TTC549 (cell line): ENCODE measurements around the gene C5orf47.

Source experiments
- FAIRE-seq: peaks from 2 replicates; lab custom pipeline; 2012; peaks lifted over from hg19 to GRCh38; lab: Jason Lieb, UNC

Gene C5orf47, protein sequence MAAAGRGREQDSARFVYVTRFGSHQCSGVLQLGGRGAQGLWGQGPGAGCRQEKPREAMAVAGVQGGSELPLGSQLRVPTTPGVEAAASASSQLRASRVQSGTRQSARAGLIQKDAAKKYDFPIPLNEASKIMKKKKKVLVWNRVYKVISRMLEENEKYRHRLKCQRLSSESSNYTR

DNA sequence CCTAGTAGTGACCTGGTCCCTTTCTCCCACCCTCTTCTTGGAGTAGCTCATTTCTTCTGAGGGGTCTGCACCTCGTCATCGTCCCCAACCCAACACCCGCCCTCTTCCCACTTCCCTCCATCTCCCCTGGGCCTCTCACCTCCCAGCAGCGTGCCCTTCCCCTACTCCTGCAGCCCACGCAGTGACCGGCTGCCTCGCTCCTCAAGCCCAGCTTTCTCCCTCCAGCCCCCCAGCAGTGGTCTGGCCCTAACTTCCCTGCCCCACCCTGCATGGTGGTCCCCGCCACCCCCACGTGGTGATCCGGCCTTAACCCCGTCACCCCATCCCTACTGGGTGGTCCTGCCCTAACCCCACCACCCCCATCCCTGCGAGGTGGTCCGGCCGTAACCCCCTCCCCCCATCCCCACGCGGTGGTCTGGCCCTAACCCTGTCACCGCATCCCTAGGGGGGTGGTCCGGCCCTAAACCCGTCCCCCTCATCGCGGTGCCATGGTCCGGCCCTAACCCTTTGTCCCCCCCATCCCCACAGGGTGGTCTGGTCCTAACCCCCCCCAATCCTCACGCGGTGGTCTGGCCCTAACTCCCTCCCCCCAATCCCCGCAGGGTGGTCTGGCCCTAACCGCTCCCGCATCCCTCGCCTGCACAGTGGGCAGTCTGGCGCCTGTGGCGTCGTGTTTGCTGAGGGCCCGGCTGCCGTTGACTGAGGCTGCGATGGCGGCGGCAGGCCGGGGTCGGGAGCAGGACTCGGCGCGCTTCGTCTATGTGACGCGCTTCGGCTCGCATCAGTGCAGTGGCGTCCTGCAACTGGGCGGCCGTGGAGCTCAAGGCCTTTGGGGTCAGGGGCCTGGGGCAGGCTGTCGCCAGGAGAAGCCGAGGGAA is at the start of gene C5orf47:
Gene C5orf47 (plus strand): TSS at position 617 of the 878 bp plus-strand sequence. CDS start 94 bp downstream, at position 711.
- no peak for FAIRE-seq

DNA sequence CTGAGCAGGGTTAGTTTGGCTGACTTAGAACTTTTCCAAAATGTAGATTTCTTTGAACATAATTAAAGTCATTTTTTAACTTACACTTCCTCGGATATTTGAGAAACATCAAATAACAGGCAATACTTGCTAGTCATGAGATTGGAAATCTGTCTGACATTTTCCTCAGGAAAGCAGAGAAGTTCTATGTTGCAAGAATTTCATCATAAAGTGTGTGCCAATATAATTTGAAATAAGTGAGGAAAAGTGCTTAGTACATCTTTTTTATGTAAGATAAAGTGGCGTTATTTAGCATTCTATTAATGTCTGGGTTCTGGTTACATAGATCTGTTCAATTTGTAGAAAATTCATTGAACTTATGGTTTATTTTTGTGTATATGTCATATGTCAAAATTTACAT is 48.7 kb upstream of the C5orf47 start:
- no peak for FAIRE-seq

DNA sequence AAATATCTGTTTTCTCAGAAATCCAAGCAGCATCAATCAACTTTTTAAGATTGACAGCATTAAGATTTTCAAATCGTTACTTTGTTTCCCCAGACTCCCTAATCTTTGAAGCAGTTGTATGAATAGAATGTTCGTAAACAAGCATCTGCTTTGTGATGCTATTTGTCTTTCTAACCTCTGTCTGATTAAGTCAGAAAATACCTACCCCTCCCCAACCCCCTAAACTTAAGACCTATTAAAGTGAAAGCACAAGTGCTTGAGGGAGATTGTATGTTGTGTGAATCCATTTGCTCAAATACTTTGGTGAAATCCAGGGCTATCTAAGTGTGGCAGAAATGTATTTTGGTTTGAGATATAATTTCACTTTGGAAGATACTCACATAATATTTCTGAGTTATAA is 47.9 kb upstream of the C5orf47 start:
- no peak for FAIRE-seq

DNA sequence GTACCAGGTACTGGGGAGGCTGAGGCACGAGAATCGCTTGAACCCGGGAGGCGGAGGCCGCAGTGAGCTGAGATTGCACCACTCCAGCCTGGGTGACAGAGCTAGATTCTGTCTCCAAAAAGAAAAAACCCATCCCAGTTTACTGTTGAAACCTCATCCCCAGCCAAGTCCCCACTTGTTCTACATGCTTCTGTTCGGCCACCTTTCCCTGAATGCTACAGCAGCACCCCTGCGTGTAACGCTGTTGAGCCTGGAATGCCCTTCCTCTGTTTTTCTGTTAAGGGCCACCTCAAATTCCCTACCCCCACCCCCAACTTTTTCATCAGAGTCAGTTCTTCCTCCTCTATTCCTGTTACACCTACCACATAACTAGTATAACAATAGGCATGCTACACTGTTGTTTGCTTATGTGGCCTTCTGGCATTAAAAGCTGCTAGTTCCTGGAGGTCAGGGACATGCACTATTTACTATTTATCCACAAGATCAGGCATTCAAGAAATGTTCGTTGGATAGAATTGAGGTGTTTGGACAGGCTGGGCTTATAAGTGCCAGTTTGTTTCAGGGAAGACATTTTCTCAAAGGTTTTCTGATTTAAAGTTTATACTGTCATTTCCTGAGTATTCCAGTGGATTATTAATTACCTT is 47.1 kb upstream of the C5orf47 start:
- FAIRE-seq, result no peak

DNA sequence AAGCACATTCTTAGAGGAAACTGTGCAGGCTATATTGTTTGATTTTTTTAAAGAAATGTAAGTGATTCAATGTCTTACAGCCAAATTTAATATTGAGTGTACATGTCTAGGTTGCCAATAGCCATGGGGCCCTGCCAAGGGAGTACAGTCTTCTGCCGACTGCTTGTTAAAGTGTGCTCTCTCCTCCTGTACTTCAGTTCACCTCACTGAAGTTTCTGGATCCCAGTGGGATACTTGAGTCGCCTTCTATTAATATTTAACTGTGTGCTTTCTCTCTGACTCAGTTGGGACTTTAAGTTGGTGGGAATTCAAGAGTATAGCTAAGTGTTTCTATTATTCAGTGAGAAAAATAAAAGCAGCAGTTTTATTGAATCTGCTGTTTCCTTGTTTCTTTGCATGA is 44.5 kb upstream of the C5orf47 start:
- FAIRE-seq, result no peak

DNA sequence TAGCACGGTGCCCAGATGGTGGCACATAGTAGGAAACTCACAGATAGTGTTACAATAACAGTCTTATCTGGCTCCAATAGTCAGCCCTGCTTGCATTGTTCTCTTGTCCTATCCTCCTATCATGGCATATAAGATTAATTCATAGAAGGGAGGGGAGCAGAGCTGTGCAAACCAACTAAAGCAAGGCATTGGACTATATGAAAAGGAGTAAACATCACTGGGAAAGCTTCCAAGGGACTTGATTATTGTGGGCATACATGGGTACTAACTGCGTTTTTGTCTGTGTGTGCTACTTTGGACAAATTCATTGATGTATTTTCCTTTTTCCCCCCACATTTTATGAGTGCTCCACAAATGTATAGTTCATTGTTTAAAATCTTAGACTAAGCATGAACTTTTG is 43.8 kb upstream of the C5orf47 start:
- FAIRE-seq, result no peak

DNA sequence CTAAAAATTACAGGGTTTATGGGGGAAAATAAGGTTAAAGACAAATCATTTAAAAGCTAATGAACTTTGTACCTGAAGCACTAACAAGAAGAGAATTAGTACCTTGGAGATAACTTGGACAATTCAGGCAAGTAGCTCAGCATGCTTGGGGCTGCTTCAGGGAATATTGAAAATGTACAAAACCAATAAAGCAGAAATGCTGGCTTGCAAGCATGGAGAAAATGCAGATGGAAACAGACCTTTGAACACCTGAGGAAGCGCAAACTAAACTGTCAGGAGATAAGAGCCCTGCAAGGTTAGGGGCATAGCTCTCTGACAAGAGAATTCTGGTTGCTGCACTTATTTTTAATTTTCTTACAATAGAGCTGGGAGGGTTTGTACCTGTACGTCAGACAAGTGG is 42.6 kb upstream of the C5orf47 start:
- FAIRE-seq, result no peak

DNA sequence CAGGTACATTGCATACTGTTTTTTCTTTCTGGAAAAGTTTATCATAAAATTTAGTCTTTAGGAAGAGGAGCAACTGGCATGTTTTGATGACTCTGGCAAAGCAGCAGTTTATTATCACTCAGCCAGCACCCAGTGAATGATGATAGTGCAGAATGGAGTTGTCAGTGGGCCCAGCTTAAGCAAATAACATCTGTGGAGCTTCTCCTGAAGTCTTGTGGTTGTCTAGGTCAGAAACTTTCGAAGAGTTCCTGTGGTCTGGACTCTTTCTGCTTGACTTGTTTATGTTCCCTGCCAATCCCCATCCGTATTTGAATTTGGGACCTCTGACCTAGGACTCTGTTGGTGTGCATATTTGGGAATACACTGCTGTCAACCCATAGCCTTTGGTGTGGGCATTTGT is 38.1 kb upstream of the C5orf47 start:
- no peak for FAIRE-seq

DNA sequence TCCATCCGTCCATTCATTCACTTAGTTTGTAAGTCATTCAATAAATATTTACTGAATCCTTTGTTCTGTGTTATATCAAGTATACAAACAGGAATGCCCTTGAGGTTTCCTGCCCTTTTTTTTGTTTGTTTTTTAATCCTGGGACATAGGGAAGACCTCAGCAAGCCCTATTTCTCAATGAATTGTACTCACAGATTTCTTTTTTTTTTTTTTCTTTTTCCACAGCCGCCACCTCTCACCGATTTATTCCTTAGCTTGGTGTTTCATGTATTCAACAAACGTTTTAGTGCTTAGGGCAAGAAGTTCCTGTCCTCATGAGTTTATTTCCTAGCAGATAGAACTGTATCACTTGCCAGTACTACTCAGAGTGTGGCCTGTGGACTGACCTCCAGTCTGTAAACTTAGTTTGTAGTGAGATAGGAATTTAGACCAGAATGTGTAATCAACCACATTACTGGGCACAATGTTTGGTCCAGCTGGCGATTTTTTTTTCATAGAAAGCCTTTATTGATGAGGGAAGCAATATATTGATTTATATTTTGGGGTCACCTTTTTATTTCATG is 35.4 kb upstream of the C5orf47 start:
- no peak for FAIRE-seq

DNA sequence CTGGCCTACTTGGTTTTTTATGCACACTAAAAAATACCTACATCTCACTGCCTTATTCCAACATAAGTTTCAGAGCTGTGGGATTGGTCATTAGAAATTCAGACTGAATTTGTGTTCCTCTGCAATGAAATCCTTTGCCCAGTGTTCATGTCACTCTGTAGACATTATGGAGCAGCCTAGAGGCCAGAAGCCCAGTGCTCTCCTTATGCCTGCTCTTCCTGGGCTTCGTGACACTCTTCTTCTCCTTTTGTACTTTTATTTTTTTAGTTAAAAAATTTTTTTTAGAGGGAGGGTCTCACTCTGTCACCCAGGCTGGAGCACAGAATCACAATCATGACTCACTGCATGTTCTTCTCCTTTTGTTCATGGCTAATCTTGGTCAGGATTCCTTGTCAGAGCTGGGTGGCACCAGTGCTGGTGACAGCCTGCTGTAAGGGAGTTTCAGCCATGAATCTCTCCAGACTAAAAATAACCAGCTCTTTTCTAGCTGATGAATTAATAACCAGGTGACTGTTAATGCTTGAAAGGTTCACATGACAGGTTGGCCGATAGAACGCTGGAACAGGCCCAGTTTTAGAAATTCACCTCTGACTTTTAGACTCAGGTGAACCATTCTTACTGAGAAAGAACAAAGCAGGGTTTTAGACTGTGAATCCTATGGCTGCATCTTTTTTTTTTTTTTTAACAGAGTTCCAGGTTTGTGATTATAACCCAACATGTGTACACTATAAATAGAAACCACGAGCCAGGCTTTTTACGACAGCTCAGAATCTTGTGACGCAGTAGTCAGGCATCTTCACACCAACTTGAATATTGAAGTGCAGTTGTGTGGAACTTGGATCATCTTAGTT is 34.1 kb upstream of the C5orf47 start:
- FAIRE-seq, result no peak

DNA sequence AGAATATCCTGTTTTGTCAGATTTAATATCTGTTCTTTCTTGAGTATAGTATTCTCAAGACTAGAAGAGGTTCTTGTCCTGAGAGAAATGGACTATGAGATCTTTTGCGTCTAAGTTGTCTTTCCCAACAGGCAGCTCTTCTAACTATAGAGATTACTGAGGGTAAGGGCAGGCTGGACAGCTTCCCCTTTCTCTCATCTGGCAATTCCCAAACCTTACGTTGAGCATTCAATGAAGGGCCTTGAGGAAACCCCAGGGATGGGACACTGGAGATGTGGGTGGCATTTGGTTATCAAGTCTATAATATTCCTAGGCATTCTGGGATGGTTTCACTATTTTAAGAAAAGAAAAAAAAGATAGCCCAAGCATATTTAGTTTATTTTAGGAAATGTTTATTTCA is 28.0 kb upstream of the C5orf47 start:
- no peak for FAIRE-seq

DNA sequence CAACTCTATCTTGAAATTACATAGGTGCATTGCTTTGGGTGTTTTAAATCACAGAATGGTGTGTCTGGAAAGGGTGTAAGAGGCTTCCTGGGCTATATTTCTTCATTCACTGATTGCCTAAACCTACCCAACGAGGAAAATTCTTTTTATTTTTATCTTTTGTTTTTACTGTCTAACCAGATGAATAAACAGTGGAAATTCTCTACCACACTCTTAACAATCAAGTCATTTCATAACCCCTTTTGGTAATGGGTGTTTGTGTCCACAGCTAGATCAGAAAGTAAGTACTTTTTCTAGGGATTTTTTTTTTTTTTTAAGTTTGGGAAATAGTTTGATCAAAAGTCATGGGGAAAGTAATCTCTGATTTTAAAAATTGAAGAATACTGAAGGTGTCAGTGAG is 27.6 kb upstream of the C5orf47 start:
- FAIRE-seq, result no peak

DNA sequence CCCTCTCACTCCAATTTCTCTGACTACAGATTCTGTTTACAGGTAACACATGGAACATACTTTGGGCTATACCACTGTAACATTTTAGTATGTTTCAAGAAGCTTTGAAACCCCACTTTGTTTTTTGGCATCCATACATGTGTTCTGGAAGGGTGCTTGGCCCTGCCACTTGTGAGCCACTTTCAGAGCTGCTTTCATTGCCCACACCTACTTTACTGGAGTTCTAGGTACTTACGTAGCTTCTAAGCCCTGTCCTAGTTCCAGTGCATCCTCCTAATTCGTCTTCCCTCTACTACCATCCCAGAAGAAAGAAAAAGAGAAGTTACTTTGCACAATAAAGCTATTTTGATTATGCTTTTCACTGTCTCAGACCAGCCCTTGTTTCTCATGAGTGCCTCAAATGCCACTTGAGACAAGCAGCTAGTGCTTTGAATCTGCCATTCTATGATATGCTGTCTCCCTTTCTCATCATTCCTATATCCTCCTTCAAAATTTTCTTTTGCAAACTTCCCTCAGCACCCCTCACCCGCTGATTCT is 26.5 kb upstream of the C5orf47 start:
- no peak for FAIRE-seq

DNA sequence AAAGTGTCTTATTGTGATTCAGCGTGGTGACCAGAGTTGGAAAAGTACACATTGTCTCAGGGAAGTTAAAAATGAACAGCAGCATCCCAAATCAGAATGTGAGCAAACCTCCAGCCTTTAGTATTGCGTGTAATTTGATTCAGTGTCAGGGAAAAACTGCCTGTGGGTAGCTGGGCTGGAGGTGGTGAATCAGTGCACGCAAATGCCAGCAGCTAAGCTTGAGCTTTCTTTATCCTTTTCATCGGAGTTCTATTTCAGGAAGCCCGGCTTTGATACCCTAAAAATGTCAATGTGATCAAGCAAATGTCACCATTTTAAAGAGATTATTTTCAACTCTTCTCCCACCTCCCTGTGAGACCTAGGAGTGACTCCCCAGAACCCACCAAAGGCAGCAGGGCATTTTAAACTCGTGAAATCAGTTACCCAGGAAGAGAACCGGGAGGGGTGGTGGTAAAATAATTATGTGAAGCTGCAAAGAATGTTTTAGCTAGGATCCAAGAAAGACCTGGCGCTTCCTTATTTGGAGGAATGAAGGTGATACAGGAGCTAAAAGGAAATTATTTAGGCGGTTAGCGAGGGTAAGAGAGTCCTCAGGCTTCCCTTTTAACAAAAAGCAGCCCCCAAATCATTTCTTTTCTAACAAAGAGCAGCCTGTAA is 25.7 kb upstream of the C5orf47 start:
- FAIRE-seq, result no peak

DNA sequence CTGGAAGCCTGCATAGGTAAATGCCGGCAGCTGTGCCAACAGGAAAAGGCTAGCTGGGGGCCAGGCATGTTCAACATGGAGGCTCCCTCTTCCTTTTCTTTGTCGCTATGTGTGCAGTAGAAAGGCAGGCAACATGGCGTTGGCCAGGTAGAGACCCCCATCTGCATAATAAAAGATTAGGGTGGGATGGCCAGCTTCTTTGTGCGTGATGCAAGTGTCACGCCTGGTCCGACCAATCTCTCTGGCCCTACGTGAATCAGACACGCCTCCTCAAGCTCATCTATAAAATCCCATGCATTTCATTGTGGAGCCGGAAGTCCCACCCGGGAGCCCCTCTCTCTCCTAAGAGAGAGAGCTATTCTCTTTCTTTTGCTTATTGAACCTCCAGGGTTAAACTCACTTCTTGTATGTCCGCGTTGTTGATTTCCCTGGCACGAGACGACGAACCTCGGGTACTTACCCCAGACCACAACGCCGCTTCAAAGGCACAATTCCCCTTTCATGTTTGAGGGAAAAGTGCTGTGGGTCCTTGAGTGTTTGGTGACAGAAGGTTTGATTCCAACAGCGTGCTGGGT is 25.0 kb upstream of the C5orf47 start:
- no peak for FAIRE-seq

DNA sequence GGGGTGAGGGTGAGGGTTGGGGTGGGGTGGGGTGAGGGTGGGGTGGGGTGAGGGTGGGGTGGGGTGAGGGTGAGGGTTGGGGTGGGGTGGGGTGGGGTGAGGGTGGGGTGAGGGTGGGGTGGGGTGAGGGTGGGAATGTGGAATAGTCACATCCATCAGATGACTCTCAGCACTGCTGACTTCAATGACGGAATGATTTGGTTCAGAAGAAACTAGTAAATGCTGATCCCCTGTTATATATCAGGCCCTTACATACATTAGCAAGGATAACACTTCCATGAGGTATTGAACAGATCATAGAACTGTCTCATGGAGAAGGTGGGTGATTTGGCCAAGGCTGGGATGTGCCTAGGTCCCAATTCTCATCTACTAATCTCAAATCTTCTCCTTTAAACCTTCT is 24.5 kb upstream of the C5orf47 start:
- no peak for FAIRE-seq

DNA sequence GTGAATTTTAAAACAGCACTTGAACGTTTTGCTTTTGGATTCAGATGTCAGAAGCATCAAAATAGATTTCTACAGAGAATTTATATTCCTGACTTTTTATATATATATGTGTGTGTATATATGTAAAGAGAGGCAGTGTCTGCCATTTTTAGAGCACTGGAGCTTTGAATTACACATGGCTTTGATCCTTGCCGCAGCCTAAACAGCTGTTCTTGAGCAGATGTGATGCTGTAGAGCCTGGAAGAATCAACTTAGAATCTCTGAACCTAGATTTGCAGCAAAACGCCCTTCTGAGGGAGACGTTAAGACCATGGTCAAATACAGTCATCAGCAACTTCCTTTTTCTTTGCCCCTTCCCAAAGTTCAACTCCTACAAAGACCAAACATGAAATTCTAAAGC is 21.7 kb upstream of the C5orf47 start:
- no peak for FAIRE-seq

DNA sequence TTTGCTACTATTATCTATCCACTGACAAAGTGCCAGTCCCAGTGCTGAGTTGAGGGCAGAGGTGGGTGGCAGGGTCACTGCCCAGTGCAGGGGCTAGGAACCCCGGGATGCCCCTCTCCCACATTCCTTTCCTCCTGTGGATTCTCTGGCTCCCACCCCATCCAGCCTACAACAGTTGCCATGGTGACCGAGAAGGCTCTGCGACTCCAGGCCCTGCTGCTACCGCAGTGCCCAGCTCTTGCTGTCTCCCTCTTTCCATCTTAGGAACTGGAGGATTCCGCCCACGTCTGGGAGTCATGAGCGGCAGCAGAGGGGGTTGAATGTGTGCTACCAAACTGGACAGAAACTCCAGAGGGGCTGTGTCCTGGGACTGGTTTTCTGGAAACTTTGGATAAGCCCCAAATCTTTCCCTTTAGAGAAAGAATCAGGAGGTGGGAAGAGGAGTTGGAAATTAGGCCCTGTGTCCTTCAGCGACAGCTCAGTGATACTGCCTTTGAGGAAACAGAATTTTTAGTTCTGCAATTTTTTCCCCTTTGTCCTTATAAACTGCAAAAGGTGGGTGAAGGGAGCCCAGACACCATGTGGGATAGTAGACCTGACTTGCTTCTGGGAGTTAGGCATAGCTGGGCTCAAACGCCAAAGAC is 20.7 kb upstream of the C5orf47 start:
- FAIRE-seq, result no peak

DNA sequence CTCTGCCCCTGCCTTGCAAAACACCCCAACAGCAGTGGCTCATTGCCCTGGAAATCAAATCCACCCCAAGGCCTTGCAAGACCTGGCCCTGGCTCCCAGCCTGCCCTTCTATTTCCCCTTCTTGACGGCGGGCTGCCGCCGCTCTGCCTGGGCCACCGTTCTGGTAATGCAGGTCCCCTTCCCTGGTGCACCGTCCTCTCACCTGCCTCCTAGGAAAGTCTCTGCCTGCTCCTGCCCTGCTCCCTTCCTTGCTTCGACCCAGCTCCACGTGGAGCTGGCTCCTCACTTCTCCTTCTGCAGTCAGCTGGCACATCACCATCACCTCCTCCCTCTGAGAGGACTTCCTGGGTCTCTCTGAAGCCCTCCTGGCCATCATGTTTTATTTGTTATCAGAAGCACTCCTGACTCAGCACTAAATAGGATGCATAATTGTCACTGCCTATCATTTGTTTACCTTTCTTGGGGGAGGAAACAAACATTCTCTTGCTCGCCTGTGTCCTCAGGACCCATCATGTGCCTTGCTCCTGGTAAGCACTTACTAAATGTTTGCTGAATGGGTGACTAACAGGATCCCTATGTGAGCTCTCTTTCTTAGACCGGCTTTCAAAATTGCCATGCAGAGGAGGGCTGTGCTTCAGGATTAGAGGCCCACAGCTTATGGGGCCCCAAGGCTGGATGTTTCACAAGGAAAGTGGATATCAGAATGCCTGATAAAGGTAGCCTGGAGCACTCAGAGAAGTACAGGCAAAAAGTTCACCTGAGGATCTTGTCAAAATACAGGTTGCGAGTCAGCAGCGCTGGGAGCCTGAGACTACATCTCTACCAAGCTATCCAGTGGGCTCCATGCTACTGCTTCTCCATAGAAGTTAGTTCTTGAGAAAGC is 19.6 kb upstream of the C5orf47 start:
- no peak for FAIRE-seq
